ENCODE data around the gene OXCT1.

DNA sequence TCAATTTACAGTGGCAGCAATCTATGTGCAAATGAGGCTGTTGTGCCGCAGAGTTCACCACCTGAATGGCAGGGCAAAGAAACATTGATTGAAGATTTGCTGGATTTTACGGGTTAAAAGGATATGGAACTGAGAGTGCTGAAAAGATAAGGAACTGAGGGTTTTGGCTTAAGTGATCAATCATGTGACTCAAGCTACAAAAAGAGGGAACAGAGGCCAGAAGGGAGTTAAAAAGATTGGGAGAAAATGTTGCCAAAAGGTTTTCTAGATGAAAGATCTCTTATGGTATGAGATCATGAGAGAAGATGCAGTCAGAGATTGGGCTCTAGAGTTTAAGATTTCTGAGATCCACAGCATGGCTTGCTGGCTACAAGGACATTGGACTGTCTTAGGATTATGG is 26.0 kb upstream of the OXCT1 start:
- TF ChIP-seq, protein P1, sequence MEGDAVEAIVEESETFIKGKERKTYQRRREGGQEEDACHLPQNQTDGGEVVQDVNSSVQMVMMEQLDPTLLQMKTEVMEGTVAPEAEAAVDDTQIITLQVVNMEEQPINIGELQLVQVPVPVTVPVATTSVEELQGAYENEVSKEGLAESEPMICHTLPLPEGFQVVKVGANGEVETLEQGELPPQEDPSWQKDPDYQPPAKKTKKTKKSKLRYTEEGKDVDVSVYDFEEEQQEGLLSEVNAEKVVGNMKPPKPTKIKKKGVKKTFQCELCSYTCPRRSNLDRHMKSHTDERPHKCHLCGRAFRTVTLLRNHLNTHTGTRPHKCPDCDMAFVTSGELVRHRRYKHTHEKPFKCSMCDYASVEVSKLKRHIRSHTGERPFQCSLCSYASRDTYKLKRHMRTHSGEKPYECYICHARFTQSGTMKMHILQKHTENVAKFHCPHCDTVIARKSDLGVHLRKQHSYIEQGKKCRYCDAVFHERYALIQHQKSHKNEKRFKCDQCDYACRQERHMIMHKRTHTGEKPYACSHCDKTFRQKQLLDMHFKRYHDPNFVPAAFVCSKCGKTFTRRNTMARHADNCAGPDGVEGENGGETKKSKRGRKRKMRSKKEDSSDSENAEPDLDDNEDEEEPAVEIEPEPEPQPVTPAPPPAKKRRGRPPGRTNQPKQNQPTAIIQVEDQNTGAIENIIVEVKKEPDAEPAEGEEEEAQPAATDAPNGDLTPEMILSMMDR (IDR thresholded peaks at IDR 0.05), result no peak
- no peak for TF ChIP-seq EP300 (IDR thresholded peaks at IDR 0.05)
- no peak for TF ChIP-seq POLR2A (IDR thresholded peaks at IDR 0.05)
